H1 (cell line): ENCODE results near the gene SIPA1L3. TPM values are rescaled to one million over a fixed set of nuclear protein-coding genes. Genes with fewer than 3 reads are reported as not detected.

Experiments
- BACH1 ChIP-seq: IDR thresholded peaks from 2 replicates; pipeline ENCODE4 v1.6.1; 2012; ENCODE audit warnings: low read length, improper control_type of control experiment
- GTF2F1 ChIP-seq: IDR thresholded peaks from 2 replicates; pipeline ENCODE4 v1.6.1; 2012; ENCODE audit warnings: low read depth, low read length, improper control_type of control experiment, borderline replicate concordance
- MAFK ChIP-seq: IDR thresholded peaks from 2 replicates; pipeline ENCODE4 v1.6.1; 2012; ENCODE audit warnings: low read depth, mild to moderate bottlenecking, improper control_type of control experiment, low read length
- RNF2 ChIP-seq: fragments of 200-900, 300-1000 bp; sonication (generic); IDR thresholded peaks from 2 replicates; pipeline ENCODE4 v1.7.1; 2016; ENCODE audit warnings: borderline replicate concordance, low read depth, mild to moderate bottlenecking, antibody characterized with exemption, low read length; ENCODE audit not compliant: poor library complexity, severe bottlenecking; ENCODE audit errors: missing control alignments
- polyA plus RNA-seq, 7 experiments: library from polyadenylated mRNA; depleted of rRNA in 3 of 7; stranded (reverse) in 5 of 7; unstranded in 2 of 7; fragments of >200 nt in 5 of 7; fragments of 200-250 nt in 2 of 7; gene quantifications; 1 replicate in 5 of 7; 2 replicates in 1 of 7; 4 replicates in 1 of 7; pipeline versions ENCODE4 v1.2.1 to v1.2.3, GENCODE V29; 2011 to 2013; ENCODE audit warnings: missing spikeins in 2 of 7, mixed read lengths in 2 of 7
- total RNA-seq: library from RNA; stranded (reverse); fragmentation: NEBNext Ultra II Directional; extraction: Animal tissue kit (Norgen Biotek cat#: 25700); gene quantifications from 2 replicates; pipeline ENCODE4 v1.2.1, GENCODE V29; 2021
- TF ChIP-seq, protein P1 (sequence below): IDR thresholded peaks from 2 replicates; pipeline ENCODE4 v1.6.1; 2011; ENCODE audit warnings: low read depth, mild to moderate bottlenecking, low read length; ENCODE audit not compliant: insufficient read depth

The SIPA1L3 gene
- total and polyA plus RNA-seq, 2 of the 8 experiments (the other 6 are each of a cell fraction or from before 2014, with no cell fraction given), result 15.0 to 54.9 TPM

- no peak for TF ChIP-seq MAFK
- TF ChIP-seq RNF2, result no peak
- TF ChIP-seq, protein P1, sequence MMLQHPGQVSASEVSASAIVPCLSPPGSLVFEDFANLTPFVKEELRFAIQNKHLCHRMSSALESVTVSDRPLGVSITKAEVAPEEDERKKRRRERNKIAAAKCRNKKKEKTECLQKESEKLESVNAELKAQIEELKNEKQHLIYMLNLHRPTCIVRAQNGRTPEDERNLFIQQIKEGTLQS, result no peak
- TF ChIP-seq GTF2F1, result no peak
- TF ChIP-seq BACH1, result no peak
Measured at GRCh38 chr19:38035515-38036495, 128.8 kb downstream of the SIPA1L3 start (continued).
